Islet precursor cell (in vitro differentiated cells): ENCODE results near the gene CCDC187.

ENCODE experiments used
- DNase-seq: peaks from one replicate; pipeline ENCODE4 v3.0.0-alpha.2; 2018

The CCDC187 gene

GRCh38 chr9:136264441-136265405 lies 39.2 kb downstream of the CCDC187 start:
- no peak for DNase-seq

GRCh38 chr9:136264031-136264430 lies 39.9 kb downstream of the CCDC187 start:
- no peak for DNase-seq

- DNase-seq: no peak
These were observed 41.2 kb downstream of the CCDC187 start for GRCh38 chr9:136262671-136263178.

GRCh38 chr9:136261686-136262430 lies 42.0 kb downstream of the CCDC187 start:
- no peak for DNase-seq

- DNase-seq: no peak
These were observed 42.9 kb downstream of the CCDC187 start for GRCh38 chr9:136260936-136261472.

- DNase-seq: no peak
These were observed 43.4 kb downstream of the CCDC187 start for GRCh38 chr9:136260521-136260920.

- DNase-seq: no peak
These were observed 44.1 kb downstream of the CCDC187 start for GRCh38 chr9:136259836-136260235.

- DNase-seq: peak; percentile 74
These were observed 44.4 kb downstream of the CCDC187 start for GRCh38 chr9:136259517-136259813.

- no peak for DNase-seq
These were observed 44.9 kb downstream of the CCDC187 start for GRCh38 chr9:136258786-136259516.

- no peak for DNase-seq
These were observed 45.6 kb downstream of the CCDC187 start for GRCh38 chr9:136258299-136258625.

GRCh38 chr9:136257381-136258298 lies 46.3 kb downstream of the CCDC187 start:
- no peak for DNase-seq

GRCh38 chr9:136255896-136256890 lies 47.7 kb downstream of the CCDC187 start:
- no peak for DNase-seq

GRCh38 chr9:136255166-136255538 lies 48.7 kb downstream of the CCDC187 start:
- DNase-seq: no peak

- no peak for DNase-seq
These were observed 49.3 kb downstream of the CCDC187 start for GRCh38 chr9:136254381-136255165.

- no peak for DNase-seq
These were observed 50.4 kb downstream of the CCDC187 start for GRCh38 chr9:136253246-136254130.

- DNase-seq: no peak
These were observed 51.0 kb downstream of the CCDC187 start for GRCh38 chr9:136252846-136253245.

- no peak for DNase-seq
These were observed 51.6 kb downstream of the CCDC187 start for GRCh38 chr9:136252281-136252680.

- no peak for DNase-seq
These were observed 52.4 kb downstream of the CCDC187 start for GRCh38 chr9:136251264-136252115.
